ENCODE measurements around the gene DDHD1.

GRCh38 chr14:53152887-53153701 lies at the start of gene DDHD1:
- no peak for TF ChIP-seq CTCF (IDR thresholded peaks at IDR 0.05)
- TF ChIP-seq CHD2 (IDR thresholded peaks at IDR 0.05; ENCODE audit: low read length, partially characterized antibody) = no peak
- no peak for TF ChIP-seq USF2 (IDR thresholded peaks at IDR 0.05; ENCODE audit: borderline replicate concordance, low read depth, low read length)
- no peak for TF ChIP-seq EP300 (IDR thresholded peaks at IDR 0.05; ENCODE audit: borderline replicate concordance in 1 of 2, low read depth in 1 of 2, low read length in 1 of 2)
- TF ChIP-seq MAX (IDR thresholded peaks at IDR 0.05; ENCODE audit: low read depth) = no peak
- no peak for TF ChIP-seq RXRA (IDR thresholded peaks at IDR 0.05; ENCODE audit: borderline replicate concordance, low read depth)
- no peak for TF ChIP-seq RFX5 (IDR thresholded peaks at IDR 0.05; ENCODE audit: low read length)
- no peak for TF ChIP-seq USF1 (IDR thresholded peaks at IDR 0.05; ENCODE audit: borderline replicate concordance, low read depth)
- TF ChIP-seq GABPA (IDR thresholded peaks at IDR 0.05; ENCODE audit: low read depth) = peak; percentile 45; the same call in 1 of the 2 replicates
- TF ChIP-seq NRF1 (IDR thresholded peaks at IDR 0.05; ENCODE audit: low read depth, low read length) = peak; percentile 43; the same call in 1 of the 2 replicates

All from SK-N-SH (cell line).